ENCODE data around the gene CELF1. TPM values are rescaled to one million over a fixed set of nuclear protein-coding genes. Genes with fewer than 3 reads are reported as not detected.
A peak's percentile ranks its signal among the peaks of the same experiment; 100 is the strongest.
"Not testable (repeated sequence)": the region's sequence is repeated elsewhere in the genome, so short reads cannot be mapped to it uniquely, and the experiment has no call there.

The CELF1 gene
- total and polyA plus RNA-seq, 2 donors, result 35.2 to 125 TPM

DNA sequence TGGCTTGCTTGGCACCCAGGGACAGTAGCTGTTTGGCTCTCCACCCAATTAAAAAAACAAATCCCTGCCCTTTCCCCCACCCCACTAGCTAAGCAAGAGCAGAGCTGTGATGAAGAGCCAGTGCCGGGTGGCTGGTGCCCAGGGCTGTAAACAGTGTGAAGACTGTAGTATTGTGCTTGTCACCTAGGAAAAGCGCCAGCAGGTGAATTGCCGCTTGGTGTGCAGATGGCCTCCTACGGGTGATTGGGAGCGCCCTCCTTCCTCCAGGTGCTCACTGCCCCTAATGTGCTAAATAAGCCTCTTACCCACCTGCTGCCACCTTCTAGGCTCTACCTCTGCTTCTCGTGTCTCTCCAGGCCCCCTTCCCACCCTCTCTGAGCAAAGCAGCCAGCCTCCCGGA, 85.6 kb downstream of the CELF1 start:
- H3K36me3 ChIP-seq (ENCODE audit: insufficient read depth), result peaks cover 3% of the 10 kb centered on the region
- H3K4me3 ChIP-seq (ENCODE audit: low read depth, low read length), result no peak overlapping the region
- H3K27ac ChIP-seq (ENCODE audit: low read depth), result no peak overlapping the region
- no peaks in the 10 kb centered on the region for H3K4me1 ChIP-seq (ENCODE audit: insufficient read depth)
- no peak for DNase-seq (ENCODE audit: extremely low spot score)
- WGBS, result 81% methylated on average over 7 of the region's 7 CpGs

DNA sequence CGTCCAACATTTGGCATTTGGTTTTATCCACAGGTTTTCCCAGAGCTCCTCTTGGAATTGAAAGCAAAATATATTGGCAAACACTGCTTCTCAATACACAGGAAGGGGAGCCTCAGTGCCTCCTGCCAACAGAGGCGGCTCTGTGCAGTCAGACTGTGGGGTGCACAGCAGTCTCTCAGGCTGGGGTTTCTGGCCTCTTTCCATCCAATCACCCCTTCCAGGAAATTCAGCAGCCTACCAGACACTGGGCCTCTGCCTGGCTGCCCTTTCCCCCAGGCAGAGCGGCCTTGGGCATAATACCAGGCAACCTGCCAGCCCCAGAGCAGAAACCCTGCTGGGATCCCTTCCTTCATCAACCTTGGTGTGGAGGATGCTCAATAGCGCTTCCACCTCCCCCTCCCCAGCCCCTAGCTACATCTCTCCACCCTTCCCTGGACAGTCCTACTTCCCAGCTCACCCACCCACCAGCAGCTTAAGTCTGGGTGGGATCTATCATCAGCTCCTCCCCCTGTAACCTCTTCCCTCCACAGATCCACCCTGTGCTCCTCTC, 86.2 kb downstream of the CELF1 start:
- no peak for DNase-seq (ENCODE audit: extremely low spot score)
- peak overlapping the region; percentile 3 for H3K27ac ChIP-seq (ENCODE audit: low read depth)
- WGBS, result 32% methylated on average over 4 of the region's 4 CpGs
- H3K36me3 ChIP-seq (ENCODE audit: insufficient read depth), result no peaks in the 10 kb centered on the region
- H3K4me1 ChIP-seq (ENCODE audit: insufficient read depth), result no peaks in the 10 kb centered on the region
- no peak overlapping the region for H3K4me3 ChIP-seq (ENCODE audit: low read depth, low read length)

DNA sequence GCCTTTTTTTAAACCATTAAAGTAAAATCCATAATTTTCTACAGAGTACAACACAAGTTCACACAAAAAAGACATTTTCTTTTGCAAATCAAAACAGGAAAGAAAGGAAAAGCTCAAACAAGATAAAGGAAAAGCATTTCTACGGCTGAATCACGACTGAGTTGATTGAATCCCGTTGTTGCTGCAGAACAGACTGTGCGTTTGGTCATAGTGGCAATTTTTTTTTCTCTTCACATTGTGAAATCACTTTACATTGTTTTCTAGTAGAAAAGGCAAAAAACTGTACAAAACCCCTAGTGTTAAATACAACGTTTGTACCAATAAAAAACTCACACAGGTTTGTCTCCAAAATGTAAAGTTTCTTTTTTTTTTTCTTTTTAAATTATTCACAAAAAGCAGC, 86.7 kb downstream of the CELF1 start:
- Histone ChIP-seq H3K27ac (ENCODE audit: low read depth) (no peak overlapping the region), H3K36me3 (ENCODE audit: insufficient read depth) (no peaks in the 10 kb centered on the region), H3K4me1 (ENCODE audit: insufficient read depth) (no peaks in the 10 kb centered on the region), H3K4me3 (ENCODE audit: low read depth, low read length) (no peak overlapping the region)
- DNase-seq (ENCODE audit: extremely low spot score), result no peak
- WGBS, result 44% methylated on average over 5 of the region's 5 CpGs

DNA sequence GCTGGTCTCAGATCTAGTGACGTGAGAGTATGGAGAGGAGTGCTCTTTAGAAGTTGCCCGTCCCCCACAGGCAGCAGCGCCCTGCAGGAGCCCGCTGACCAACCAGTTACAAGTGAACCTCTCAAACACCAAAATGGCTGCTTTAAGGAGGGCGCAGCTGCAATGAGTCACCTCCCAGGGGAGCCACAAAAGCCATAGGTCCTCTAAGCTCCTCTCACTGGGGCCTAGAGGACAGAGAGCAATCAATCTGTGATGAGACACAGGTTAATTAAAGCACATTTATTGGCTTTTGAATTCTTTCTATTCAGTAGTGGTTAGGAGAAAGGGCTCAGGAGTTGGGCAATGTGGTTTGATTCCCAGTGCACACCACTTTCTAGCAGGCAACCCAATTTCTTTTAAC, 88.4 kb downstream of the CELF1 start:
- DNase-seq (ENCODE audit: extremely low spot score), result no peak
- no peaks in the 10 kb centered on the region for H3K36me3 ChIP-seq (ENCODE audit: insufficient read depth)
- H3K27ac ChIP-seq (ENCODE audit: low read depth), result no peak overlapping the region
- 90% methylated on average over 5 of the region's 5 CpGs for WGBS
- no peaks in the 10 kb centered on the region for H3K4me1 ChIP-seq (ENCODE audit: insufficient read depth)
- H3K4me3 ChIP-seq (ENCODE audit: low read depth, low read length), result no peak overlapping the region

DNA sequence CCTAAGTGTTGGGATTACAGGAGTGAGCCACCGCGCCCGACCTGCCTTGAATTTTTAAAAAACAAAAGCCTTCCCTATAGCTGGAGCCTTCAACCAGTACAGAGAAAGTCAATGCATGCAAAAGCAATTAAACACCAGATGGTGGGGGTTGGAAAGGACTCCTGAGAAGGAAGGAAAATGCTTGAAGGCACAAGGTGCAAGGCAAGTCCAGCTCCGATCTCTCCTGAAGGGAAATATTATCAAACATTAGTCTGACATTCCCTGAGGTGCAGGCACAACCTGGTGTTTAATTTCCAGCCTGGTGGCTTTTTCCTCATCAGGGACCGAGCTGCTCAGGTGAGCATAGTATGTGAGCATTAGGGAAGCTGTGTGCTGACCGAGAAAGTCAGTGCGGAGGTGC, 91.1 kb downstream of the CELF1 start:
- Histone ChIP-seq H3K4me3 (ENCODE audit: low read depth, low read length) (no peak overlapping the region), H3K4me1 (ENCODE audit: insufficient read depth) (no peaks in the 10 kb centered on the region), H3K27ac (ENCODE audit: low read depth) (no peak overlapping the region), H3K36me3 (ENCODE audit: insufficient read depth) (no peaks in the 10 kb centered on the region)
- no peak for DNase-seq (ENCODE audit: extremely low spot score)
- WGBS, result 92% methylated on average over 7 of the region's 7 CpGs

DNA sequence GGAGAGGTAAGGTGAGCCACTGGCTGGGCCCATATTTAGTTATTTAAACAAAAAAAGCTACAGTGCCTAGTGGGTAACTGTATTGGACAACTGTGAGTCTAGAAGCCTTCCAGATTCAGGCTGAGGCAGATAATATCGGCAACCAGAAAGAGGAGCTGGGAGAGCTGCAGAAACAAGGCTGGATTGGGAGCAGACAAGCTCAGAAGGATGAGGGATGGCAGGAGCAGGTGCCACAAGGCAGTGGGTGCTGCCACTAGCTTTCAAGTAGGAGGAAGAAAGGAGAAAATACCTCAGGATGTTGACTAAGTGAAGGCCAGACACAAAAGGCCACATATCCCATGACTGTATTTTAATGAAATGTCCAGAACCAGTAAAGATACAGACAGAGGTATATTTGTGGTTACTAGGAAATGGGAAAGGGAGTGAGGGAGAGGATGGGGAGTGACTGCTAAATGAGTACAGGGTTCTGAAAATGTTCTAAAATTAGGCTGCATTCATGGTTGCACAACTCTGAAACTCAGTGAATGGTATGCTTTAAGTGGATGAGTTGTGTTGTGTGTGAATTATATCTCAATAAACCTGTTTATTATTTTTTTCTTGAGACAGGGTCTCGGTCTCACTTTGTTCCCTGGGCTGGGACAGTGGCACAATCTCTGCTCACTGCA, 92.2 kb downstream of the CELF1 start:
- WGBS, result 97% methylated on average over 2 of the region's 2 CpGs
- no peak for DNase-seq (ENCODE audit: extremely low spot score)
- no peak overlapping the region for H3K4me3 ChIP-seq (ENCODE audit: low read depth, low read length)
- H3K4me1 ChIP-seq (ENCODE audit: insufficient read depth), result no peaks in the 10 kb centered on the region
- no peak overlapping the region for H3K27ac ChIP-seq (ENCODE audit: low read depth)
- H3K36me3 ChIP-seq (ENCODE audit: insufficient read depth), result no peaks in the 10 kb centered on the region

DNA sequence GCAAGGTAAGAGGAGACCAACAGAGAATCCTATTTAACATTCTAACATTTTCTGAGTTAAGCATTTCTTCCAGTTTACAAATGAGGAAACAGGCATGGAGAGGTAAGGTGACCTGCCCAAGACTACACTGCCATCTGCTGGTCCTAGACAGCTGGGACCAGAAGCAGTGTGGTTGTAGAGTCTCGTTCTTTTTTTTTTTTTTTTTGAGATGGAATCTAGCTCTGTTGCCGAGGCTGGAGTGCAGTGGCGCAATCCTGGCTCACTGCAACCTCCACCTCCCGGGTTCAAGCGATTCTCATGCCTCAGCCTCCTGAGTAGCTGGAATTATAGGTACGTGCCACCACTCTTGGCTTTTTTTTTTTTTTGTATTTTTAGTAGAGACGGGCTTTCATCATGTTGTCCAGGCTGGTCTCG, 98.7 kb downstream of the CELF1 start:
- 21% methylated on average over 8 of the region's 8 CpGs for WGBS
- H3K36me3 ChIP-seq (ENCODE audit: insufficient read depth), result not testable (repeated sequence)
- DNase-seq (ENCODE audit: extremely low spot score), result peak; percentile 29

DNA sequence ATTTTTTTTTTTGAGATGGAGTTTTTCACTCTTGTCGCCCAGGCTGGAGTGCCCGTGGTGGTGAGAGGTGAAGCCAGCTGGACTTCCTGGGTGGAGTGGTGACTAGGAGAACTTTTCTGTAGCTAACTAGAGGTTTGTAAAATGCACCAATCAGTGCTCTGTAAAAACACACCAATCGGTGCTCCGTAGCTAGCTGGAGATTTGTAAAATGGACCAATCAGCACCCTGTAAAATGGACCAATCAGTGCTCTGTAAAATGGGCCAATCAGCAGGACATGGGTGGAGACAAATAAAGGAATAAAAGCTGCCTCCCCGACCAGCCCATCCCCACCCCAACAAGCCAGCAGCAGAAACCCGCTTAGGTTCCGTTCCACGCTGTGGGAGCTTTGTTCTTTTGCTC, 99.6 kb downstream of the CELF1 start:
- Histone ChIP-seq H3K4me3 (ENCODE audit: low read depth, low read length) (no peak overlapping the region), H3K4me1 (ENCODE audit: insufficient read depth) (no peaks in the 10 kb centered on the region), H3K36me3 (ENCODE audit: insufficient read depth) (no peaks in the 10 kb centered on the region), H3K27ac (ENCODE audit: low read depth) (no peak overlapping the region)
- DNase-seq (ENCODE audit: extremely low spot score), result no peak
- WGBS, result 93% methylated on average over 8 of the region's 8 CpGs

More for the DNA sequence above, 98.7 kb downstream of the CELF1 start:
- not testable (repeated sequence) for H3K27ac ChIP-seq (ENCODE audit: low read depth); H3K4me1 ChIP-seq (ENCODE audit: insufficient read depth); H3K4me3 ChIP-seq (ENCODE audit: low read depth, low read length)

DNA sequence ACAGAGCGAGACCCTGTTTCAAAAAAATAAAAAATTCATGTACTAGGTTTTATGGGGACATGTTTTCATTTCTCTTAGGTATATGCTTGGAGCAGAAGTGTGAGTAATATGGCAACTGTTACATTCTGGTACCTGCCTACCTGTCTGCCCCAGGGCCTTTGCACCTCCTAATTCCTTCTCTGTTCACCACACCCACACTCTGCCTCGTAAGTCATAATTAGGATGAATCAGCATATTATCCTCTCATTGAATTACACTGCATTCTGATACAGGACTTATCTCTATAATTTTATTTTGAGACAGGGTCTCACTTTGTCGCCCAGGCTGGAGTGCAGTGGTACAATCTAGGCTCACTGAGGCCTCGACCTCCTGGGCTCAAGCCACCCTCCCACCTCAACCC, 100.9 kb downstream of the CELF1 start:
- no peaks in the 10 kb centered on the region for H3K36me3 ChIP-seq (ENCODE audit: insufficient read depth)
- WGBS, result 88% methylated on average over 4 of the region's 4 CpGs
- H3K27ac ChIP-seq (ENCODE audit: low read depth), result no peak overlapping the region
- H3K4me1 ChIP-seq (ENCODE audit: insufficient read depth), result no peaks in the 10 kb centered on the region
- DNase-seq (ENCODE audit: extremely low spot score), result no peak
- H3K4me3 ChIP-seq (ENCODE audit: low read depth, low read length), result no peak overlapping the region

DNA sequence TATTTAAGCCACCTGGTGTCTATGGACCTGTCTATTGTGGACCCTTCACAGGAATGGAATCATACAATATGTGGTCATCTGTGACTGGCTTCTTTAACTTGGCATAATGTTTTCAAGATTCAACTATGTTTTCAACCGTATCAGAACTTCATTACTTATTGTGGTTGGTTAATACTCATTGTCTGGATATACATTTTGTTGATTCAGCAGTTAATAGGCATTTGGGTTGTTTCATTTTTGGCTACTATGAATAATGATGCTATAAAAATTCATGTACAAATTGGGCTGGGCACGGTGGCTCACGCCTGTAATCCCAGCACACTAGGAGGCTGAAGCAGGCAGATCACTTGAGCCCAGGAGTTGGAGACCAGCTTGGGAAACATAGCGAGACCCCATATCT, 101.5 kb downstream of the CELF1 start:
- no peak overlapping the region for H3K27ac ChIP-seq (ENCODE audit: low read depth)
- 73% methylated on average over 4 of the region's 4 CpGs for WGBS
- H3K4me3 ChIP-seq (ENCODE audit: low read depth, low read length), result no peak overlapping the region
- DNase-seq (ENCODE audit: extremely low spot score), result no peak
- no peaks in the 10 kb centered on the region for H3K4me1 ChIP-seq (ENCODE audit: insufficient read depth)
- H3K36me3 ChIP-seq (ENCODE audit: insufficient read depth), result no peaks in the 10 kb centered on the region

DNA sequence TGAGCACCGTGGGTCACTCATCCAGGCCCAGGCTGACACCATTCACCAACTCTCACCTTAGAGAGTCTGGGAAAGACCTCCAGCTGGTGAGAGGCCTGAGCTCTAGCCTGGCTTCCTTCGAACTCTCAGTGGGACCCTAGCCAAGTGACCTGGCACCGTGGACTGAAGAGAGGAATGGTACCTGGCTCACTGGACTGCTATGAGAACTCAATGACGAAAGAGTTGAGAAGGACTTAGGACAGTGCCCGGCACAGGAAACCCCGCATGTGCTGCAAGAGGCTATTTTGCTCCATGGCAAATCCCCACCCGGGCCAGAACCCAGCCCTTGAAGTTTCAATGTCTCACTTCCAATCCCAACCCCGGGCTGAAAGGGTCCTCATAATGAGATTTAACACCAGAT, 103.4 kb downstream of the CELF1 start:
- WGBS, result 78% methylated on average over 8 of the region's 8 CpGs
- Histone ChIP-seq H3K4me1 (ENCODE audit: insufficient read depth) (no peaks in the 10 kb centered on the region), H3K36me3 (ENCODE audit: insufficient read depth) (no peaks in the 10 kb centered on the region), H3K4me3 (ENCODE audit: low read depth, low read length) (no peak overlapping the region), H3K27ac (ENCODE audit: low read depth) (no peak overlapping the region)
- no peak for DNase-seq (ENCODE audit: extremely low spot score)

DNA sequence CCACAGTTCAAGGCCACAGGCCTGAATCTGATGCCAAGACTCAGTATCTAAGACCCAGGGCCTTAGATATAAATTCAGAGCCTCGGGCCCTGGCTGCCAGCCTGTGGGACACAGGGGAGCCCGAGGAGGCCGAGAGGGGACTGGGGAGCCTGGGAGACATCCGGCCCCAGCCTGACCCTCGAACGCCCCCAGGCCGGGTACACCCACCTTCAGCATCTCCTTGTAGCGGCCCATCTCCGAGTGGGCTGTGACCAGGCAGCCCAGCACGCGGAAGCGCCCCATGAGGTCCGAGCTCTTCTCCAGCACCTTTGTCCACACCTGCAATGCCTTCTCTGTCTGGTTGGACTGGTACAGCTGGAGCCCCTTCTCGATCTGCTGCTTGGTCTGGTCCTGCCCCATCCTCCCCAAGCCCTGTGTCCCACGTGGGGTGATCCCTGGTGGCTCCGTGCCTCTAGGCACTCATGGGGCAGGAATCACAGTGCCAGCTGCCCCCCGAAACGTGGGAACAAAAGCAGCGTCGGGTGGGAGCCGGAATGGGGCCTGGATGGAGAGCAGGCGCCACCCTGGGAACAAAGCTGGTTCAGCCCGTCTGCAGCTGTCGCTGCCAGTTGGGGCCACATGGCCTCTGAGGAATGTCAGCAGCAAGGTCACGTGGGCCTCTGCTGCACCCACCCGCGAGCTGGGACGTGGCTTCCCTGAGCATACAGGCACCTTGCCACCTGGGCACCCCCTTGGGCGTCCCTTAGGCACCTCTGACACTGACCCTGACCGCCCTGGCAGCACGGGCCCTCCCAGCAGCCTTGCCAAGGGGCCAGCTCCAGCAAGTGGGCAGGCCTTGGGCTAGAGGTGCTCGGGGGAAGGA, 104.1 kb downstream of the CELF1 start, which contains the start of gene RAPSN:
Gene RAPSN (minus strand): TSS at position 571 of the 862 bp plus-strand sequence. CDS start 172 bp downstream, at position 399.
- no peaks in the 10 kb centered on the region for H3K4me1 ChIP-seq (ENCODE audit: insufficient read depth)
- no peaks in the 10 kb centered on the region for H3K36me3 ChIP-seq (ENCODE audit: insufficient read depth)
- WGBS, result 80% methylated on average over 32 of the region's 32 CpGs
- no peak for DNase-seq (ENCODE audit: extremely low spot score)
- H3K4me3 ChIP-seq (ENCODE audit: low read depth, low read length), result no peak within 1 kb of the TSS
- H3K27ac ChIP-seq (ENCODE audit: low read depth), result no peak within 1 kb of the TSS

DNA sequence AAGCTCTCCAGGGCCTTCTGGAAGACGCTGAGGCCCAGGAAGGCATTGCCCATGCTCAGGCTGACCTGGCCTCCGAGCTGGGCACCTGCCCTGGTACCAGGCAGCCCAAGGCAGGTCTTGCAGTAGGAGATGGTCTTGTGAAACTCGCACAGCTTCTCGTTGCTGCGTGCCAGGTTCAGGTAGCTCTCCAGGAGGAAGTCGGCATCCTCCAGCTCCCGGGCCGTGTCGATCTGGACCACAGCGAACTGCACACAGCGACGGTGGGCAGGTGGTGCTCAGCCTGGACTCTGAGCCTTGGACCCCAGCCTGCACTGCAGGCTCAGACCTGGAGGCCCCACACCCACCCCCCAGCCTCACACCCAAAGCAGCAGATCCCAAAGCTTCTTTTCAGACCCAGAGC, 105.0 kb downstream of the CELF1 start:
- Histone ChIP-seq H3K4me3 (ENCODE audit: low read depth, low read length) (no peak overlapping the region), H3K36me3 (ENCODE audit: insufficient read depth) (no peaks in the 10 kb centered on the region), H3K4me1 (ENCODE audit: insufficient read depth) (no peaks in the 10 kb centered on the region), H3K27ac (ENCODE audit: low read depth) (no peak overlapping the region)
- 94% methylated on average over 12 of the region's 12 CpGs for WGBS
- DNase-seq (ENCODE audit: extremely low spot score), result no peak

DNA sequence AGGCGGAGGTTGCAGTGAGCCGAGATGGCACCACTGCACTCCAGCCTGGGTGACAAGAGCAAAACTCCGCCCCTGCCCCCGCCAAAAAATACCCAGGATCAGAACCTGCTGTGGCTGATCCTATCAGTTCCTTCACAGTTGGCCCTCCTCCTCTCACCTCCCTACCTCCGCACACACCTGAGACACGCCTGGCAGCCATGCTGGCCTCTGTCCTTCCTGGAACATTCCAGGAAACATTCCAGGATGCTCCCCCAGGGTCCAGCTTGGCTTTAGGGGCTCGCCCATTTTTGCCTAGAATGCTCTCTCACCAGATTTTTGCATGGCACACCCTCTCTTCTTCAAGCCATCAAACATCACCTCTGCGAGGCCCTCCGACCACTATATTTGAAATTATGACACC, 106.1 kb downstream of the CELF1 start:
- DNase-seq (ENCODE audit: extremely low spot score), result no peak
- H3K4me3 ChIP-seq (ENCODE audit: low read depth, low read length), result no peak overlapping the region
- whole genome bisulfite sequencing, result 89% methylated on average over 9 of the region's 9 CpGs
- no peaks in the 10 kb centered on the region for H3K36me3 ChIP-seq (ENCODE audit: insufficient read depth)
- H3K27ac ChIP-seq (ENCODE audit: low read depth), result no peak overlapping the region
- H3K4me1 ChIP-seq (ENCODE audit: insufficient read depth), result no peaks in the 10 kb centered on the region

Measured in urinary bladder (tissue), 4 donors.